GM21825 (cell line): ENCODE data around the gene CDKN2A.

Experiments used
- ATAC-seq: cut with Tn5 transposase; IDR thresholded peaks from one replicate; pipeline ENCODE4 v1.9.1; 2021; ENCODE audit warnings: mild to moderate bottlenecking, moderate library complexity; ENCODE audit not compliant: unreplicated experiment

The CDKN2A gene

DNA sequence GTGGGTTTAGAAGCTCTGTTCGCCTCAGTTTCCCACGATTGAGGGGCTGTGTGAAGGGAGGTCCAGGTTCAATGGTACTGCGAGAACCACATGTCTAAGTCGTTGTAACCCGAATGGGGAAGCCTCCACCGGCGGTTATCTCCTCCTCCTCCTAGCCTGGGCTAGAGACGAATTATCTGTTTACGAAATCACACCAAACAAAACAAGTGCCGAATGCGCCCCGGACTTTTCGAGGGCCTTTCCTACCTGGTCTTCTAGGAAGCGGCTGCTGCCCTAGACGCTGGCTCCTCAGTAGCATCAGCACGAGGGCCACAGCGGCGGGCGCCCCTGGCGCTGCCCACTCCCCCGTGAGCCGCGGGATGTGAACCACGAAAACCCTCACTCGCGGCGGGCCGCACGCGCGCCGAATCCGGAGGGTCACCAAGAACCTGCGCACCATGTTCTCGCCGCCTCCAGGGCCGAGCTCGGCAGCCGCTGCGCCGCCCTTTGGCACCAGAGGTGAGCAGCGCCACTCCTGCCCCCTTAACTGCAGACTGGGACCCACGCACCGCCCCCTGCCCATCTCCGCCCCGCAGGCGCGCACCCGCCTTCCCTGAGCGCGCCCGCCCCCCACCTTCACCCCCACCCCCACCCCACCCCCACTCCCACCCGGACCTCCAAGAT lies at the start of gene CDKN2A:
CDKN2A (minus strand) TSS at position 500 of the 663 bp plus-strand sequence.
- ATAC-seq, result peak; percentile 35

DNA sequence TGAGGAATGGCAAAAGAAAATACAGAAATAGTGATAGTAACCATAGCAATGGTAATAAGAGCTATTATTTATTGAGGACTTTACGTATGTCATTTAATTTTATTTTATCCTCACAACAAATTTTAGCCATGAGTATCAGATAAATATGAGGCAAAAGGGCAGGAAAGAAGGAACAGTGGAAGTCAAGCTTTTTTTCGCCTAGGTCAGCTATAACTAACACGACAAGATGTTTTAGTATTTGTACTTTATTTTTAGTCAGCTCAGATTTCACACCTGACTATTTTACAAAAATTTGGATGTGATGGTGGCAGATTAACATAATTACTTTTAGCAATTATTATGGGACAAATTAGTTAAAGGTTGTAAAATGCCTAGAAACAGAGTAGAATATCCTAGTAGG lies 49.7 kb upstream of the CDKN2A start:
- ATAC-seq, result no peak

- no peak for ATAC-seq
Measured at GRCh38 chr9:22041775-22042174, 47.6 kb upstream of the CDKN2A start.

GRCh38 chr9:22041344-22041743 lies 47.2 kb upstream of the CDKN2A start:
- ATAC-seq, result no peak

DNA sequence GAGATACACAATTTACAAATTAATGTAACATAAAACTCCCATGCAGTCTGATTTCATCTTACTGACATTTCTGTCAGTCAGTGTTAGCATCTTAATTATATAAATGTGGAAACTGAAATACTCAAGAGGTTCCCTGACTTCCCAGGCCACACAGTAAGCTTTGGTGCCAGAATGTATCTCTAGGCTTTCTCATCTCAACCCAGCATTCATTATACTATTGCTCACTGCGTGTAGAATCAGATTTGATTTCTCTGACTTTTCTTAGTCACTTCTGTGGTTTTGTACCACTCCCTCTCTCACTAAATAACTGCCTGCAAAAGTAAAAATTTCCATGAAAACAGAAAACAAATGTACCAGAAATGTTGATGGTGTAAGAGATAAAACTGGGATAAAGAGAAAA lies 46.6 kb upstream of the CDKN2A start:
- no peak for ATAC-seq

DNA sequence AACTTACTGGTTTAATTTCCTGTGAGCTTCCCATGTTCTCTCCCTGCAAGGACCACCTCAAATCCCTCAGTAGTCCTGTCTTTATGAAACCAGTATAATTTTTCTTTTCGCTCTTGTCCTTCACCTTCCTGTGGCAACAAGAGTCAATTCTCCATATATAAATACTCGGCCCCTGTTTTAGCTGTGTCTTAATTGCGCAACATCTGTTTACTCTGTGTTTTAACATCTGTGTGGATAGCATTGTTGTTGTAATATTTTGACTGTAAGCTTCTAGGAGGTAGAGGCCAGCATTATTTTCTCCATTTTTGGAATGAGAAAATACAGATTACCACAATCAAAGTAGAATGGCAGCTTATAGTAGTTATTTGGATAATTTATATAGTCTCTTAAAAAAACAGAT lies 45.1 kb upstream of the CDKN2A start:
- ATAC-seq, result no peak

DNA sequence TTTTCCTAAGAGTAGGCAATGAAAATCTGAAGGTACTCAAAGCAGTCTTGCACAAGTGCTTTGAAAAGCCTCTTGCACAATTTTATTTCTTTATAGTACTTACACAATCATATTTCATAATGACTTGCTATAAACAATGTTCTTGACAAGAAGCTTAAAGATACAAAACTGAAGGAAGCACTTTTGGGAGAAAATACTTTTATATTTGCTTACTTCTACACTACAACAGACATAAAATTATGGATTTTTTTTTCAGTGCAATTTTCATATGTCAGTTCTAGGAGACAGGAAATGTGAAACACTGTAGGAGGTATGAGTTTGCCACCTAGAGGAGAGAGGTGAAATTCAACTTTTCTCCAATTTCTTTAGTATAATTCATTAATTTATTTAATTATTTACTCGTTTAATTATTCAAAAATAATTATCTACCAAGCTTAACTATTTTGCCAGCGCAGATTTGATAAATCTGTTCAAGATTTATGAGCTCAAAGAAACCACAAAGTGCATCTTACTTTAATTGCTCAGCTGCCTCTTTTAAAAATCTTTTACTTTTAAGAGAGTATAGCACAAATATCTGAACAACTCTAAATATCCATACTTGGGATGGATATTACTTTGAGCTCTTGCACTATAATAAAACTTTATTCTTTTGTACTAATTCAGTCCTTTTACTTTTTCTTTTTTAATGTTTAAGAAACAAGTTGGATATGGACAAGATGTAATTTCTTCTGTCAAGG lies 43.9 kb upstream of the CDKN2A start:
- ATAC-seq, result no peak

- ATAC-seq, result no peak
Measured at GRCh38 chr9:22036866-22037626, 42.9 kb upstream of the CDKN2A start.

DNA sequence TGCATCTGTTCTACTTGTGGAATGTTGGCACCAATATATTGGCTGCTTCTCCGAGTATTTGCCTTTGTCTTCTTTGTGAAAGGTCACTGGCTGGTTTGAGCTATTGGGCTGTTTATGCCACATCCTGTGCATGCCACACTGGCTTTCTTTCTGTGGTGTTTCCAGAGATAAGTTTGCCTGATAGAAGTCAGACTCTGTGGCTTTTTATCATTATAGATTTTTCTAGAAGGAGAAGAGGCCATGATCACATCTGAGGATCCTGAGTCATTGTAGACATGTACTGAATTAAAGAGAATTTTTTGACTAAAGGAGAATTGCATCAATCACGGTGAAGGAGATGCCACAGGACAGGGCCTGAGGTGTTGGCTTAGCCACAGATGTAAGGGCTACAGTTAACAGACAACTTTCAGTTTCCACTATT lies 41.4 kb upstream of the CDKN2A start:
- ATAC-seq, result no peak

DNA sequence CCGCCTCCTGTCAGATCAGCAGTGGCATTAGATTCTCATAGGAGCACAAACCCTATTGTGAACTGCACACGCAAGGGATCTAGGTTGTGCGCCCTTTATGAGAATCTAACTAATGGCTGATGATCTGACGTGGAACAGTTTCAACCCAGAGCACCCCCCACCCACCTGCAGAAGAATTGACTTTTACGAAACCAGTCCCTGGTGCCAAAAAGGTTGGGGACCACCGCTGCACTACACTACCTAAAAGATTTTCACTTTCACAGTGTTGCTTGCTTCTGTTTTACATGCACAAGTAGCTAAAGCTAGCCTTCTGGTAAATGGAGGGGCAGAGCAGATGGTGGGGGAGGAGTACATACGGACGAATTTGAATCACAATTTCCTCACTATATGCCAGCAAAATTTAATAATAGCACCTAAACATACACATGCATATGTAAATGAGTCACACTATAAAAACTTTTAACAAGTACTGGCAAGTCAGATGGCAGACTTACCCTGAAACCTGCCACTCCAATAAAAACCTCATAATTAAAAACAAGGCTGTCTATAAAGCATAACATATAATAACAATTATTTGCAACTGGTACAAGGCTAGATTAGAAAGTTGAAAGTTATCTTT lies 38.9 kb upstream of the CDKN2A start:
- ATAC-seq, result no peak

DNA sequence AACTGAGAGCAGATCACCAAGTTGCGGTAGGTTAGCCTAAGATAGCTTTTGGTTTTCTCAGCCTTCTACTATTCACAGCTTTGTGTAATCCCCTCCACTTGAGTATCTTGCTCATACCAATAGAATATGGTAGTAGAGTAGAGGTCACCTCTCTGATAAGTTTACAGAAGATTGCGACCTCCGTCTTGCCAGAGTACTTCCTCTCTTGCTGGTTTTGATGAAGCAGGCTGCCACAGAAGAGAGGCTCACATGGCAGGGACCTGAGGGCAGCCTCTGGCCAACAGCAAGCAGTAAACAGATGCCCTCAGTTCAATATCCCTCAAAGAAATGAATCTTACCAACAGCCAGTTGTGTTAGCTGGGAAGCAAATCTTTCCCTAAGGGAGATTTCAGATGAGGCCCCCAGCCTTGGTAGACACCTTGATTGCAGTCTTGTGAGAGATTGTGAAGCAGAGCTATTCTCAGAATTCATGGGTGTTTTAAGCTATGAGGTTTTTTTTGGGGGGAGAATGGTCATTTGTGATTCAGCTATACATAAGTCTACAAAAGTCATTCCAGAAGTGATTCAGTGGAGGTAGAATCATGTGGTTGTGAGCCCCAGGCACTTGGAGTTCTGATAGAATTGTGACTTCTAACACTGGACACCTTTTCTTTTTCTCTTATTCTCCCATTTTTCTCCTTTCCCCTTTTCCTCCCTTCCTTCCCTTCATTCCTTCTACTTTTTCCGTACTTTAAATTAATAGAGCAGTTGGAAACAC lies 37.6 kb upstream of the CDKN2A start:
- no peak for ATAC-seq

DNA sequence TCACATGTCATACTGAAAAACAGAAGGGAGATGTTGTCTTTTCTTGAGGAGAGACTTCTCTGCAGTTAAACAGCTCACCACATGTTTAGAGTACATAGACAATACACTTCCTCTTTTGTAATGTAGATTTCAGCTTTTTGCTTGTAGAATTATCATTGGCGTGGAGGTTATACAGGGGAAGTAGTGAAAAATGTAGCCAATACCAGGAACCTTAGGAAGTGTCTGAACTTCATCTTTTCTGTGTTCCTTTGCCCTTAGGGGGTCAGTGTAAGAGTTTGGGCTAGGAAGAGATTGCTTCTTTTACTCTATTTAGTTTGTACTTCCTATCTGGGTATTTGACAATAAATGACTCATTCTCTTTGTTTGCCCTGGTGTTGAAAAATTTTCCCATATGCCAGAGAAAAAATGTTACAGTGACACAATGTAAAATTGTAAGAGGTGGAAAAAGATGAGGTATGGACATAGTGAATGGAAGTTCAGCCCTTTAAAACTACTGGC lies 36.0 kb upstream of the CDKN2A start:
- peak; percentile 78 for ATAC-seq

- ATAC-seq, result no peak
Measured at GRCh38 chr9:22029231-22029630, 35.0 kb upstream of the CDKN2A start.

GRCh38 chr9:22028394-22028793 lies 34.2 kb upstream of the CDKN2A start:
- ATAC-seq, result no peak

DNA sequence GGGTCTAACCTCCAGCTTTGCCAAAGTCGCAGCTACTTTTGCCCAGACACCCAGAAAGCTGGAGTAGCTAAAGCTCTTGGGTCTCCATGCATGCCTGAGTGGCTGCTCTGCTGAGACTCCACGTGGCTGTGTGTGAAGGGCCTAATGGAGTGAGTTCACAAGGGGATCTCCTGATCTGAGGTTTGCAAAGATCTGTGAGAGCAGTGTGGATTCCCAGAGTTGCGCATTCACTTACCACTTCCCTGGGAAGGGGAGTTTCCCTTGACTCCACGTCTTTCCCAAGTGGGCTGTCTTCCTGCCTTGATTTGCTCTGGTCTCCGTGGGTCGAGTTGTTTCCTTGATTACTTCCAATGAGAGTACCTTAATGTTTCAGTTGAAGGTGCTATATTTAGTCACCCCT lies 32.5 kb upstream of the CDKN2A start:
- no peak for ATAC-seq

- ATAC-seq, result no peak
Measured at GRCh38 chr9:22022396-22022795, 28.2 kb upstream of the CDKN2A start.

DNA sequence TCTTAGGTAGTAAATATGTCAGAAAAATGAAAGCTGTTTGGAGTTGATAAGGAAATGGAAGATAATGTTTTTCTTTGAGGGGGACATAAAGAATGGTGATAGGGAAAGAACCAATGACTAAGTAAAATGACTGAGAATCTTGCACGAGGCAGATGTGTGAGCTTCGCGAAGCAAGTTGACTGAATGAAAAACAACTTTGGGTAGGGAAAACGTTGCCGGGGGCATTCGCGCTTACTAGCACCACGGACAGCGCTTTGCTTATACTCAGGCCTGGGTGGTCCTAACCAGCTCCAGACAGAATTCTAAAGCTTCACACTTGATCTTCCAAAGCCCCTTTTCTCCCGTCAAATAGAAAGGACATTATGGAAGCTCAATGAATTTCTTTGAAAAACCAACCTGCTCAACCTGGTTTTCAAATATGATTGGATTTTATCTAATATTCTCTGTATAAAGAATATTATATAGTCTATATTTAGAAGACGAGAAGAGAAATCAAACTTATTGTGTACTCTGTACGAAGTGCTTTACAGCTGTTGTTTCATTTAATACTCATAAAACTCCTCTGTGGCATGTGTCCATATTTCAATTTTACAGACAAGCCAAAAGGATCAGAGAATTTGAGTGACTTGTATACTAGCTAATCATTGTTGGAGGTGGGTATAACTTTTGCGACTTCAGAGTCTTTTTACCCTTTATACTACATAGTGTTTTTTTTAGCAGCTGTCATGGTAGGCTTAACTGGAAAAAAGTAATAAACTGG lies 16.9 kb upstream of the CDKN2A start:
- no peak for ATAC-seq

GRCh38 chr9:22009506-22009867 lies 15.3 kb upstream of the CDKN2A start:
- peak; percentile 28 for ATAC-seq

- ATAC-seq, result peak; percentile 88
Measured at GRCh38 chr9:22008717-22009505, 14.7 kb upstream of the CDKN2A start, which contains the start of gene CDKN2B. Gene CDKN2B (minus strand): TSS chr9:22009305. CDS start chr9:22008953, 352 bp downstream.
